ENCODE results near the gene DOCK10.

Gene DOCK10

DNA sequence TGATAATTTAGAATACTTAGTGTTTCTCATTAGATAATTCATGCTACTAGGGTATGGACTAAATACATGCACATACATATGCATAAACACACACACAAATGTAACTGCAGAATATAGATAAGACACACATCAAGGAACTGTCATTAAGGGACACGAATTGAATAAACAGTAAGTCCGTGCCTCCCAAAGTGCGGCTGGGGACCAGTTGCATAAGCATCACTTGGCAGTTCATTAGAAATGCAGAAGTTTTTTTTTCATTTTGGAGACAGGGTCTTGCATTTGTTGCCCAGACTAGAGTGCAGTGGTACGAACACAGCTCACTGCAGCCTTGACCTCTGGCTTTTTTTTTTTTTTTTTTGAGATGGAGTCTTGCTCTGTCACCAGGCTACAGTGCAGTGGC, 196.1 kb downstream of the DOCK10 start:
- ChIA-PET POLR2A (no interaction called here), CTCF (interaction anchor here (0.6 kb wide), 1 partner anchor 103 kb away, joined by 3 read pairs; no protein-coding TSS in a partner anchor)

GRCh38 chr2:224843141-224843540, 199.1 kb downstream of the DOCK10 start:
- H3K27ac ChIP-seq (ENCODE audit: extremely low read depth, low read depth, low read length): no peak overlapping the region
- H3K4me3 ChIP-seq (ENCODE audit: low read depth, low read length): no peak overlapping the region
- CTCF ChIA-PET: no interaction called here
- POLR2A ChIA-PET: no interaction called here
- H3K9me3 ChIP-seq (ENCODE audit: control insufficient read depth, insufficient read depth, low read depth, low read length): no peaks in the 10 kb centered on the region
- no peaks in the 10 kb centered on the region for H3K36me3 ChIP-seq (ENCODE audit: control insufficient read depth in 2 of 2, insufficient read depth in 1 of 2, low read length in 2 of 2)
- peaks cover under 1% of the 10 kb centered on the region; the same call in 1 of the 2 replicates for H3K4me1 ChIP-seq (ENCODE audit: control insufficient read depth, insufficient read depth, low read length)
- TF ChIP-seq ZNF629 (tag by site-specific recombination; IDR thresholded peaks at IDR 0.05): no peak
- no peak for TF ChIP-seq HOXC10 (CRISPR knock-in tag; IDR thresholded peaks at IDR 0.05)
- TF ChIP-seq, protein P1, sequence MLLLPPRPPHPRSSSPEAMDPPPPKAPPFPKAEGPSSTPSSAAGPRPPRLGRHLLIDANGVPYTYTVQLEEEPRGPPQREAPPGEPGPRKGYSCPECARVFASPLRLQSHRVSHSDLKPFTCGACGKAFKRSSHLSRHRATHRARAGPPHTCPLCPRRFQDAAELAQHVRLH (tag by site-specific recombination; IDR thresholded peaks at IDR 0.05): no peak
- TF ChIP-seq ZNF248 (tag by site-specific recombination; IDR thresholded peaks at IDR 0.05): no peak
- no peak for TF ChIP-seq ZNF544 (tag by site-specific recombination; IDR thresholded peaks at IDR 0.05)
- TF ChIP-seq ZNF560 (tag by site-specific recombination; IDR thresholded peaks at IDR 0.05; ENCODE audit: borderline replicate concordance): no peak
- TF ChIP-seq ZNF140 (tag by site-specific recombination; IDR thresholded peaks at IDR 0.05): no peak
- no peak for TF ChIP-seq INSM2 (tag by site-specific recombination; IDR thresholded peaks at IDR 0.05)
- no peak for TF ChIP-seq TCF7L2 (IDR thresholded peaks at IDR 0.05; ENCODE audit: borderline replicate concordance, low read depth, low read length)
- TF ChIP-seq ZNF792 (tag by site-specific recombination; IDR thresholded peaks at IDR 0.05): no peak
- no peak for TF ChIP-seq ZNF677 (tag by site-specific recombination; IDR thresholded peaks at IDR 0.05)
- no peak for TF ChIP-seq MZF1 (tag by site-specific recombination; IDR thresholded peaks at IDR 0.05; ENCODE audit: borderline replicate concordance)
- no peak for TF ChIP-seq YY2 (tag by site-specific recombination; IDR thresholded peaks at IDR 0.05)
- no peak for TF ChIP-seq ZNF239 (tag by site-specific recombination; IDR thresholded peaks at IDR 0.05)
- no peak for TF ChIP-seq GFI1B (tag by site-specific recombination; IDR thresholded peaks at IDR 0.05)

More for the DNA sequence above, 196.1 kb downstream of the DOCK10 start:
- TF ChIP-seq ZNF677 (tag by site-specific recombination; IDR thresholded peaks at IDR 0.05) (no peak), ZNF18 (tag by site-specific recombination; IDR thresholded peaks at IDR 0.05) (no peak), ZNF391 (tag by site-specific recombination; IDR thresholded peaks at IDR 0.05; ENCODE audit: borderline replicate concordance, low read depth) (no peak), YY1 (tag by site-specific recombination; IDR thresholded peaks at IDR 0.05) (no peak), SALL2 (tag by site-specific recombination; IDR thresholded peaks at IDR 0.05; ENCODE audit: borderline replicate concordance) (no peak), ZNF350 (tag by site-specific recombination; IDR thresholded peaks at IDR 0.05) (no peak)
- TF ChIP-seq, protein P2, sequence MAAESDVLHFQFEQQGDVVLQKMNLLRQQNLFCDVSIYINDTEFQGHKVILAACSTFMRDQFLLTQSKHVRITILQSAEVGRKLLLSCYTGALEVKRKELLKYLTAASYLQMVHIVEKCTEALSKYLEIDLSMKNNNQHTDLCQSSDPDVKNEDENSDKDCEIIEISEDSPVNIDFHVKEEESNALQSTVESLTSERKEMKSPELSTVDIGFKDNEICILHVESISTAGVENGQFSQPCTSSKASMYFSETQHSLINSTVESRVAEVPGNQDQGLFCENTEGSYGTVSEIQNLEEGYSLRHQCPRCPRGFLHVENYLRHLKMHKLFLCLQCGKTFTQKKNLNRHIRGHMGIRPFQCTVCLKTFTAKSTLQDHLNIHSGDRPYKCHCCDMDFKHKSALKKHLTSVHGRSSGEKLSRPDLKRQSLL (tag by site-specific recombination; IDR thresholded peaks at IDR 0.05): no peak
- TF ChIP-seq, protein P3, sequence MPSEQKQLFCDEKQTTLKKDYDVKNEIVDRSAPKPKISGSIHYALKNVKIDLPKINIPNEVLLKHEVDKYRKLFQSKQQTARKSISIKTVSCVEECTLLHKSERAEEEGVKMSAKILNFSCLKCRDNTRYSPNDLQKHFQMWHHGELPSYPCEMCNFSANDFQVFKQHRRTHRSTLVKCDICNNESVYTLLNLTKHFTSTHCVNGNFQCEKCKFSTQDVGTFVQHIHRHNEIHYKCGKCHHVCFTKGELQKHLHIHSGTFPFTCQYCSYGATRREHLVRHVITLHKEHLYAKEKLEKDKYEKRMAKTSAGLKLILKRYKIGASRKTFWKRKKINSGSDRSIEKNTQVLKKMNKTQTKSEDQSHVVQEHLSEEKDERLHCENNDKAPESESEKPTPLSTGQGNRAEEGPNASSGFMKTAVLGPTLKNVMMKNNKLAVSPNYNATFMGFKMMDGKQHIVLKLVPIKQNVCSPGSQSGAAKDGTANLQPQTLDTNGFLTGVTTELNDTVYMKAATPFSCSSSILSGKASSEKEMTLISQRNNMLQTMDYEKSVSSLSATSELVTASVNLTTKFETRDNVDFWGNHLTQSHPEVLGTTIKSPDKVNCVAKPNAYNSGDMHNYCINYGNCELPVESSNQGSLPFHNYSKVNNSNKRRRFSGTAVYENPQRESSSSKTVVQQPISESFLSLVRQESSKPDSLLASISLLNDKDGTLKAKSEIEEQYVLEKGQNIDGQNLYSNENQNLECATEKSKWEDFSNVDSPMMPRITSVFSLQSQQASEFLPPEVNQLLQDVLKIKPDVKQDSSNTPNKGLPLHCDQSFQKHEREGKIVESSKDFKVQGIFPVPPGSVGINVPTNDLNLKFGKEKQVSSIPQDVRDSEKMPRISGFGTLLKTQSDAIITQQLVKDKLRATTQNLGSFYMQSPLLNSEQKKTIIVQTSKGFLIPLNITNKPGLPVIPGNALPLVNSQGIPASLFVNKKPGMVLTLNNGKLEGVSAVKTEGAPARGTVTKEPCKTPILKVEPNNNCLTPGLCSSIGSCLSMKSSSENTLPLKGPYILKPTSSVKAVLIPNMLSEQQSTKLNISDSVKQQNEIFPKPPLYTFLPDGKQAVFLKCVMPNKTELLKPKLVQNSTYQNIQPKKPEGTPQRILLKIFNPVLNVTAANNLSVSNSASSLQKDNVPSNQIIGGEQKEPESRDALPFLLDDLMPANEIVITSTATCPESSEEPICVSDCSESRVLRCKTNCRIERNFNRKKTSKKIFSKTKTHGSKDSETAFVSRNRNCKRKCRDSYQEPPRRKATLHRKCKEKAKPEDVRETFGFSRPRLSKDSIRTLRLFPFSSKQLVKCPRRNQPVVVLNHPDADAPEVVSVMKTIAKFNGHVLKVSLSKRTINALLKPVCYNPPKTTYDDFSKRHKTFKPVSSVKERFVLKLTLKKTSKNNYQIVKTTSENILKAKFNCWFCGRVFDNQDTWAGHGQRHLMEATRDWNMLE (tag by site-specific recombination; conservative IDR thresholded peaks at IDR 0.05; ENCODE audit: low read depth): no peak
- Histone ChIP-seq H3K27ac (ENCODE audit: extremely low read depth, low read depth, low read length) (no peak overlapping the region), H3K4me1 (ENCODE audit: control insufficient read depth, insufficient read depth, low read length) (peaks cover 5% of the 10 kb centered on the region; the same call in 1 of the 2 replicates), H3K4me3 (ENCODE audit: low read depth, low read length) (no peak overlapping the region), H3K9me3 (ENCODE audit: control insufficient read depth, insufficient read depth, low read depth, low read length) (no peaks in the 10 kb centered on the region), H3K36me3 (ENCODE audit: control insufficient read depth in 2 of 2, insufficient read depth in 1 of 2, low read length in 2 of 2) (no peaks in the 10 kb centered on the region)
